Measurements from ENCODE around the gene PRDM13.
"Not testable (repeated sequence)": the region's sequence is repeated elsewhere in the genome, so short reads cannot be mapped to it uniquely, and the experiment has no call there.

Gene PRDM13

GRCh38 chr6:99638358-99638757 is 31.7 kb downstream of the PRDM13 start:
- DNase-seq: not testable (repeated sequence)

DNA sequence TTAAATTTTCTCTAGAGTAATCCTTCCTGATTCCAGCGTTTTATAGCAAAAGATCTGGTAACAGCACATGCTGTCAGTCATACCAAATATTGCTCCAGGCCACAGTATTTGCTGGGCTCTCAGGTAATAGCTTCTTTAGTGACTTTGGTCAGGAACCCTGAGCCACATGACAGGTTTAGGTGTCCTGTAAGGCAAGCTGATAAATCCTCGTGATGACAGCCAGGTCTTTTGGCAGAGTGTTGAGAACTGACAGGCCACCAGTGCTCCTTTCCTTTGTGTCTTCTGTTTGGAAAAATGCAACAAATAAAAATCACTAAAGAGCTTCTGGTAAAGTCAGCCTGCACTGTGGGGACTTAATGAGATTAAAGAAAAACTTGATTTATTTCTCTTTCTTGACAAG is 34.6 kb downstream of the PRDM13 start:
- DNase-seq: no peak

DNA sequence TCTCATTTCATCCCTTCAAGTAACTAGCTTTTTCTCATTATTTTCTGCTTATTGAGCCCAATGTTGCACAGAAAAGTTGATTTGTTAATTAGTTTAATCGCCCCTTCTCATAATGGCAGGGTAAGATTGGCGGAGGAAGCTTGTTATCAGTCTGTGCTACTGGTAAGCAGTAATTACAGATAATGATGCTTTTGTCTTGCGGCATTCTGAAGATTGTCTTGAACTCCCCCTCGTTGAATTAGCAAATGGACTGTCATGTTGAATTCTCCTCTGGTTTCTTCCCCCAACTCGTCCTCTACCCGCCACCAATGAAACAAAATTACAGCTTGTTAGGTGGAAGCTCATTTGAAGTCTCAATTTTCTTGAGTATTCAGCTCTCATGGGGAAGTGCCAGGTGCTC is 39.4 kb downstream of the PRDM13 start:
- no peak for DNase-seq

DNA sequence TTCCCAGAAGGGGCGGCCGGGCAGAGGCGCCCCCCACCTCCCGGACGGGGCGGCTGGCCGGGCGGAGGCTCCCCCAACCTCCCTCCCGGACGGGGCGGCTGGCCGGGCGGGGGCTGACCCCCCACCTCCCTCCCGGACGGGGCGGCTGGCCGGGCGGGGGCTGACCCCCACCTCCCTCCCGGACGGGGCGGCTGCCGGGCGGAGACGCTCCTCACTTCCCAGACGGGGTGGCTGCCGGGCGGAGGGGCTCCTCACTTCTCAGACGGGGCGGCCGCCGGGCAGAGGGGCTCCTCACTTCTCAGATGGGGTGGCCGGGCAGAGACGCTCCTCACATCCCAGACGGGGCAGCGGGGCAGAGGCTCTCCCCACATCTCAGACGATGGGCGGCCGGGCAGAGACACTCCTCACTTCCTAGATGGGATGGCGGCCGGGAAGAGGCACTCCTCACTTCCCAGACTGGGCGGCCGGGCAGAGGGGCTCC is 43.5 kb downstream of the PRDM13 start:
- not testable (repeated sequence) for DNase-seq

DNA sequence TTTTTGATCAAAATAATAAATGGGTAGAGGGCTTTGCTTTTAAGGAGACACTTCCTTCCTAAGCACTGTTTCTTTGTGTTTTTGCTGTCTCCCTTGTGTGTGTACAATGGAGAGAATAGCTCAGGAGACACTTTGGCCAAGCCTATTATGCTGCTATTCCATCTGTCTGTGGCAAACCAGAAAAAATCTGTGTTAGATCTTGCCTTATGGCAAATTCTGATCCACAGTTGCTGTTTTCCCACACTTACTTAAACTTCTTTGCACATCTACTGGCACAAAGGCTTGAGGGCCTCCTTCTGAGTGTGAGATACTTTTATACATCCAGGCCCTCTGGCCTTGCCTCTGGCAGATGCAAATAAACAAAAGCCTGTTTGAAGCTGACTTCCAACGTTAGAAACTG is 53.6 kb downstream of the PRDM13 start:
- no peak for DNase-seq

DNA sequence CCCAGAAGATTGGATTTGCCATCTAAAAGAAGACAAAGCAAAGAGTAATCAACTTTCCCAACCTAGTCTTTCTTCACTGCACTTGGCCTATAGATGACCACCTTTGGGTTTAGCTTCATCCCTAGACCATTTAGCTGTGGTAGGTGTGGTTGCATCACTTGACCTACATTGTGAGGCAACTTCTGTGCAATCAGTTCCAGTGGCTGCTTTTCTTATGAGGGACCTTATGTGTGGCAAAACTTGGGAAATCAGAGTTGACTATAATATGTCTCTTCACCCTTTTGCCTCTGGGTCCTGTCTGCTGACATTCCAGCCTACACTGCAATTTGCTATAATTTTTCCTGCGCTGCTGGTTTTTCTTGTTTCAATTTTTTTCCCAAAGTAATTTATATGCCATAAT is 55.2 kb downstream of the PRDM13 start:
- DNase-seq: no peak

DNA sequence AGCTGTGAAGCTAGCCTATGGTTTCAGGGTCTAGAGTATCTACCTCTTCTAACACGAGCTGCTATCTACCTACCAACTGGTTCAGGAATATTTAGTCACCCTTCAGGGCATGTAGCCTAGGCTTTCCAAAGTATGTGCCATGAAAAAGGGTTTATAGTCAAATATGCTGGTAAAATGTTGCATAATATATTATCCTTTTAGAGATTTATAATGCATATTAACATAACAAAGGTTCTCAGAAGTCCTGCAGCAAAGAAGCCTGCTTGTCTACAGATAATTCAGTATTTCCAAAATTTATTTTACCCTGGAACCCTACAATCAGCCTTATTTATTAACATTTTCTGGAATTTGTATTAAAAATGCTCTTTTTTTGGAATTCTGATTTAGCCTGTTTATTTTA is 56.0 kb downstream of the PRDM13 start:
- DNase-seq: no peak
